HL-60/S4 (cell line): ENCODE measurements around the gene NR6A1.

ENCODE experiments used
- in situ Hi-C: fragments of 300-500 bp; cut with MboI; formaldehyde crosslinking; loops from 2 replicates; pipeline ENCODE4 v1.14.3; 2022; ENCODE audit warnings: low sequenced_read_pairs

The NR6A1 gene

DNA sequence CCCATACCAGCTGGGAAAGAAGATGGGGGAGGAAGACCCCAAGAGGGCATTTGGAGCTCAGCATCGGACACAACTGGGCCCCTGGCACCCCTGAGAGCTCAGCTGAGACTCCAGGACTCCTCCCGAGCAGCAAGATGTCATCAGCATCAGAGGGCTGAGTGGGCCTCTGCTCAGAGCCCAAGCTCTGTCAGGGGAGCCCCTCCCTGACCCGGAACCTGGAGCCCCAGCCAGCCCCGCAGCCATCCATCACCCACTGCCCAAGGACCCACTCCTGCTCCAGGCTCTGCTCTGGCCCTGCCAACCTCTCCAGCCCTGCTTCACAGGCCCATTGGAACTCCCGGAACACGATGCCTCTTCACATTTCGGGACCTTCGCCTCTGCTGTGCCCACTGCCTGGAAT, 273.7 kb downstream of the NR6A1 start:
- in situ Hi-C loops, result no loop called here

DNA sequence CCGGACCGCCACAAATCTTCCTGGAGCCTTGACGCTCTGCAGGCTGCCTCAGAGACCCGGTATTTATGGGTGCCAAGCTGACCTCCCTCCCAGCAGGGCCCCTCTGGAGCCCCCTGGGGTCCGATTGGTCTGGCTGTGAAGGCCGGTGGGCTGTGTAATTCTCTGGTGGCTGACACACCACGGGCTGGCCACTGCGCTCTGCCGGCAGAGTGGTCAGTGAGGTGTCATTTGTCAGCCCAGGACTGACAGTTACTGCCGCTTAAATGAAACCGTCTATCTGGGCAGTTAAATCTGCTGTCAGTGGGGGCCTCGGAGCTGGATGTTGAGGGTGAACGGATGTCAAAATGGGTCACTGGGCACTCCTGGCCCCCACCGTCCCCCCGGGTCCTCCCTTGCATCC, 274.6 kb downstream of the NR6A1 start:
- in situ Hi-C loops, result no loop called here

DNA sequence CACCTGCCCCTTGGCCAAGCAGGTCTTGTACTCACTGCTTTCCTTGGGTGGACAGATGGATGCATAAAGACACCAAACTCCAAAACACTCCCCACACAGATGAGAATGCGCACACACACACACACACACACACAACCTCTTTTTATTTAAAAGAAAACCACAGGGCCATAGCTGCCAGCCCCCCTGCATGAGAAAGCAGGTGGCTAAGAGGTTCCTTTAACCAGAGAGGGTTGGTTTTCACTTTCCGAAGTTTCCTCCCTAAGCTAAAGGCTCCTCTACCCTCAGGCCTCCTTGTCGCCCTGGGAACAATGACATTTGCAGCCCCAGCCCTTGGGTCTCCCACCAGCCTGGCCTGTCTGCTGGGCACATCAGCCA, 275.0 kb downstream of the NR6A1 start:
- in situ Hi-C loops, result no loop called here

DNA sequence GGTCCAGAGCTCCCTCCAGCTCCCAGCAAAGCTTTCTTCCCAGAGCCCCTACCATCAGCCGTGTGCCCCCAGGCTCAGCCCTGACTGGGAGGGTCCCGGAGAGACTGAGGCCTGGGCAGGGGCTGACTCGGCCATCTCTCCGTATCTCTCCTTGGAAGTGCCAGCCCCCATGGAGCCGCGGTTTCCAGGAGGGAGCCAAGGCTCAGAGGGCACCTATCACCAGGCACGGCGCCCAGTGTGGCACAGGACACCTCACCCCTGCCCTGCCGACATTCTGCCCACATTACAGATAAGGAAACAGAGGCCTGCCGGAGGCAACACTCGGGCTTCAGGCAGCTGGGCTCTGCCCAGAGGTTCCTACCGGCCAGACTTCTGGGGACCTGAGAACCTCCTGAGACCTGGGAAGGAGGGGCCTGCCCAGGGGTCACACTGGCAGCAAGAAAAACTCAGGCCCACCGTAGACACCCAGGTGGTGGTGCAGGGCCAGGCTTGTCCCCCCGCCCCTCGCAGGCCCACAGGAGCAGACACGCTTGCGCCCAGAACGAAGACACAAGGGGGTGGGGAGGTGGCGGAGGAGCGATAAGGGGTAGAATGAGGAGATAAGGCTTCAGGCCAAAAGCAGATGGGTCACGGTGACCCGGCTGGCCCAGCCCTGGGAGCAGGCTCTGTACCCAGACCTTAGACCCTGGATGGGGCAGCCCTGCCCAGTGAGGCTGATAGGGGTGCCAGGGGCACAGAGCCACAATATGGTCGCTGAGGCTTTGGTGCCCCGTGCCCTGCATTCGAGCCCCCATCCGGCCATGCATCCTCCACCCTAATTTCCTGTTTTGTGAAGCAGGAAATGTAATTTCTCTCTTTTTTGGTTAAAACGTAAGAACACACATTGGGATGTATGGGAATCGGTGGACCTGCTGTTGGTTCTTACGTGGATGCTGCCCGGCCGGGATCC, 275.7 kb downstream of the NR6A1 start:
- in situ Hi-C loops, result no loop called here

DNA sequence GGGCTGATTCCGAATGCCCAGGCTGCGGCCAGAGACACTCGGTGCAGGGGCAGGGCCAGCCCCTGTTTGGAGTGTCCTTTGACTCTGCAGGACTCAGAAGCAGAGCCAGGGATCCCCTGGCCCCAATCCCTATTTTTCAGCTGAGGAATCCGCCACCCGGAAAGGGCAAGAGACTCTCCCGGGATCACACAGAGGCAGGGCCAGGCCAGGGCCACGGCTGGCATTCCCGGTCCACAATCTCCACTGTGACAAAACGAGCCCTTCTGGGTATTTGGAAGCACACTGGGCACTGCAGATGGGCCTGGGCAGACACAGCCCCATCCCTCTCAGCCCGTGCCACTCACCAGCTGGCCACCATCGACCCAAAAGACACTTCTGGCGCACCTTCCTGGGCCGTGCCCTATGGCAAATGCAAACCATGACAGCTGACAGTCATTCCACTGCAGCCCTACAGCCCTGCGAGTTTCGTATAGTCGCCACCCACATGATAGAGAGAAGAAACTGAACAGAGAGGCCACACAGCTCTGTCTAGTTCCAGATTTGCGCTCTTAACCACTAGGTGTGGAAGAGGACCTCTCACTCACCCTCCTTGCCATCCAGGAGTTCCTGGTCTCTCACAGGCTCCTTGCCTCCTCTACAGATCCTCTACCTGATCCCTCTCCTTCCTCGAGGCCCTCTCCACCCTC, 277.2 kb downstream of the NR6A1 start:
- in situ Hi-C loops, result no loop called here

DNA sequence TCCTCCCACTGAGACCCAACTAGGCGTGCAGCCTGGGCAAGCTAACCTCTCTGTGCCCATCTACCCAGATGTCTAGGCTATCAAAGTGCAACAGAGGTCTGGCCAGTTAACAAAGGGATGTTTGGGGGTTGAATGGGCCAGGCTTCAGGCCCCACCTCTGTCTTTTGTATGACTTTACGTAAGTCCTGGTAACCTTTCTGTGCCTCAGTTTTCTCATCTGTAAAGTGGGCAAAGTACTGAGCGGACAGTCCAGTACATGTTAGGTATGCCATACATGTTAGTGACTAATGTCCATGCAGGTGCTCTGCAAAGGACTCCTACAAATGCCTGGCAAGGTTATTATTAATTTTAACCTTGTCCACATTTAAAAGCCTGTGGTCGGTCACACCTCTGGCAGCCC, 277.9 kb downstream of the NR6A1 start:
- in situ Hi-C loops, result no loop called here

DNA sequence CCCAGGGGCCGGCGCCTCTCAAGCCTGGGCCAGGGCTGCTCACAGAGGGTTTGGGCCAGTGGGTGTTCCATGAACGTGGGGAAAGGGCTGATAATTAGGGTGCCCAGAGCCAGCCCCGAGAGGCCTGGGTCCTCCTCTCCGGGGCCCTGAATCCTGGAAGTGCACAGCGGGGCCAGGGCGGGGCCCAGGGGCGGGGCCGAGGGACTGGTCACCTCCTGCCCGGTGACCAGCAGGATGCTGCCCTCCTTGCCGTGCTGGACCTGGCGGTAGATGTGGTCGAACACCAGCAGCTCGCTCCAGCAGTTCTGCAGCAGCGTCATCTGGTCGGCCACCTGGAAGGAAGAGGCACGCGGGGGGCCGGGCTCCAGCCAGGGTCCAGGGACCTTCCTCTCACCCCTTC, 278.3 kb downstream of the NR6A1 start:
- in situ Hi-C loops, result no loop called here

DNA sequence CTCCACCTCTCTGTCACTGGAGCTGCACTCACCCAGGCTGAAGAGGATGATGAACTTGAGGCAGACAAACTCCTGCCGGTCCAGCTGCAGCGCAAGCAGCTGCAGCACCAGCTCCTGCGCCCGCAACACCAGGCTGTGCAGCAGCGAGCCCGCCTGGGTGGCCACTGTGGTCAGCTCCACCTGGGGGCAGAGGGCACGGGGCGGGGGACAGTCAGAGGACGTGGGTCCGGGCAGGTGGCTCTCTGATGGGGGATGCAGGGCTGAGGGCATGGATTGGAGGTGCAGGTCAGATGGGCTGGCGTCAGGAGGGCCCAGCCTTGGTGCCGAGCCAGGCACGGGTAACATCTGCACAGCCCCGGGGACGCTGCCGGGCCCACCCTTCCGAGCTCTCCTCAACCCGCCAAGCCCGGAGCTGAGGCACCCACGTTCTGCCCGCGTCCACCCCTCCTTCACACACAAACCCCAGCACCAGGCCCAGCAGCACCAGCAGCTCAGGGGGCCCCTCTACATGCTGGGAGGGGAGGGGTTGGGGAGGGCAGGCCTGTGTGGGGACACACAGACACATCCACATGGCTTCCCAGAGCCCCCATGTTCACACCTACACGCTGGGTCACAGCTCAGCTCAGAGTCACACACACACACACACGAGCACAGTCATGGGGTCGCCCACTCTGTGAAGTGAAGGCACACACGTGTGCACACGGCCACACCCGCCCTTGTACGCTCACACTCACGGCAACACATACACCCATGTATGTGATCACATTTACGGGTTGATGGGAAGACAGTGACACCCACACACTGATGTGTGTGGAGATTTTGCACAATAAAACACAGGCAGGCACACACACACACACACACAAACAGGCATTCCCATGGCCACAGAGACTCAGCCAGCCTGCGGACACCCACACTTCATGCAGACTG, 279.8 kb downstream of the NR6A1 start:
- in situ Hi-C loops, result no loop called here

DNA sequence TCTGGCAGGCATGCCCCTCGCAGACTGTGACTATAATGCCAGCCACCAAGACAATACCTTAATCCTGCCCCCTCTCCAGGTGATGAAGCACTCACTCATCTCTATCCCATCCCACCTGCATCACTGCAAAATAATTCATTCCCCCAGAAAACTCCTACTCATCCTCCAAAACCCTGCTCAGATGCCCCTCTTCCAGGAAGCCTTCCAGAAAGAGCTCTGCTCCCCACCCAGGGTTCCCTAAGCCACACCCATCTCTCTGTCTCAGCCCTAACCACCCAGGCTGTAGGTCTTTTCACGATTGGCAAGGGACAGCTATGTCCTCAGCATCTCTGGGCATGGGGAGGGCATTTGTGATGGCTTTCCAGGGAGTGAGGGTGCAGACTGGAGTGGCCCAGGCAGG, 281.1 kb downstream of the NR6A1 start:
- in situ Hi-C loops, result no loop called here

DNA sequence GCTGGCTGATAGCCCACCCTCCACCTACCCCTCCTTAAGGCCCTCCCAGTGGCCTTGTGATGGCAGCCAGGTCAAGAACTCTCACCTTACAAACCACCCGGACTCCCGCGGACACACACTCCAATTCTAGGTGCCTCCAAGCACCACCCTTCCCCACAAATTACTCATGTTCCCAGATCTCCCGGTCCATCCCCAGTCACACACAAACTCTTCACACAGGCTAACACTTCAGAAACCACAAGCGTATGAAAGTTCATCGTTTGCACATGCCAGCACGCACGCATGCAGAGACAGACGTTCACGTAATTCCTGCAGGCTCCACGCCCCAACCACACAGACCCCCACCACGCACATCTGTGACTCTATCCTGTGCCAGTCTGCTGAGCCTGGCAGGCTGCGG, 281.9 kb downstream of the NR6A1 start:
- in situ Hi-C loops, result no loop called here

DNA sequence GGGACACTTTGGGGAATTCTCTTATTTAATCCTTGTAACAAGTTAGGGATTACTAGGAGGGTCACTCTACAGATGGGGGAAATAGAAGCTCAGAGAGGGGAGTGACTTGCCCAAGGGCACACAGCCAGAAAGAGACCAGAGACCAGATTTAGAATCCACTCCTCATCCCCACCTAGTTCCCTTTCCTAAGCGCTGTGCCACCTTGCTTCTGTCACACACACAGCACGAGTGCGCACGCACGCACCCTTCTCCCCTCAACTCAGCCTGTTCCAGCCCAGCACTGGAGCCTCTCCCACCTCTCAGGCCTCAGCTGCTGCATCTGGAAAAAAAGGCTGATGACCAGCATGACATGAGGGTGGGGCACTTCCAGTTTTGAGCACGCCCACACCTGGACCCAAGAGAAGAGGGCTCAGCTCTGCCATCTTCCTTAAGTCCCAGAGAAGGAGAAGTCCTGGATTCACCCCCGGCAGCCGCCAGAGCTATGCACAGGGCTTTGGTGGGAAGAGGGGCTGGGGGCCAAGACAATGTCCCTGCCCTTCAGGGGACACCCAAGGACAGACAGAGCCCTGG, 282.4 kb downstream of the NR6A1 start:
- in situ Hi-C loops, result no loop called here

DNA sequence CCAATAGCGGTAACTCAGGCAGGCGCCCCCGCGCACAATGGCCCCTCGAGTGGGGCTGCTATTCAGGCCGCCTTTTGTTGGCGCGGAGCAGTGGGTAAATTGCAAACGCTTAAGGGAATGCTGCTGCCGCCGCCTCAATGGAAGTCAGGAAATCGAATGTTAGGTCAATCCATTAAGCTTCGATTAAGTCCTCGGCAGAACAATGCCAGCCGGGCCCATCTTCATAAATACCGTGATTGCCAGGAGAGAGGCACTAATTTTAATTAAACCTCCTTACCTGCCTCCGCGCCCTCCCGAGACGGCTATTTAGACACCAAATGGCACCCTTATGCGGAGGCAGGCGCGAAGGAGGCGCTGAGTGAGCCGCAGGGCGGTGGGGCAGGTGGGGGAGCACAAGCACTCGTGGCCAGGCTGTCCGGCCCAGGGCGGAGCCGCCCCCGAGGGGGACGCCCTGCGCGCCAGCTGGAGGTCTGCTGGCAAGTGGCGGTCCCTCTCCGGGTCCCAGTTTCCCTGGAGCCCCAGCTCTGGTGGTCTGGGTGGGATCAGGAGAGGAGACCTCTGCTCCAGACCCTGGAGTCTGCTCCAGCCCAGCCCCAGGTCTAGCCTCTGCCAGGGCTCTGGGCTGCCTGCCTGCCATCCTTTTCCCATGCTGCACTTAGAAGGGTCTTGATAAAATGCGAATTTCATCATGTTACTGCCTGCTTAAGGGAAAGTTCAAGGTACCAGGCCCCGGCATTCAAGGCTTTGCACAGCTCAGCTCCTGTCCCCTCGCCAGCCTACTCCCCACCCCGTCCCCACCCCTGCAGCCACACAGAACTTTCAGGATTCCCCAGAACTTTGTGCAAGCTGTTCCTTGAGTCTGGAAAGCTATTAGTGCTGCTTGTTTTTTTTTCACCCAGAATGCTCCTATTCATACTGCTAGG, 283.6 kb downstream of the NR6A1 start:
- in situ Hi-C loops, result no loop called here

DNA sequence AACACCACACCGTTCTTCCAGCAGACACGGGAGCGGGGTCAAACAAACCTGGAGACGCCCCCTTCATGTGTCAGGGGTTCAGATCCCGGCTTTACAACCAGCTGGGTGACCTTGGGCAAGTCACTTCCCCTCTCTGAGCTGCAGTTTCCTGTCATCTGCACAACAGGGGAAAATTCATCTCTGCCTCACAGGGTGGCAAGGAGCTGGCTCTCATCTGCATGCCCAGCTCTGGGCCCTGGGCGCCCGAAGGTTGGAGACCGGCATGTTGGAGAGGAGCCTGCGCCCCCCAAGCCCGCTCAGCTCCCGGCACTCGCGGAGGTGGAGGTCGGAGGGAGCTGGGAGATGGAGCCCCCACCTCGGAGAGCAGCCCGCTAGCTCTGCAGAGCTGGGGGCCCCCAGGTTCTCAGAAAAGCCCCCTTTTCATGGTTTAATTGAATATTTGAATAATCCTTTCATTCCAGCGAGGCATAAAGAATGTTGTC, 284.3 kb downstream of the NR6A1 start:
- in situ Hi-C loops, result no loop called here

DNA sequence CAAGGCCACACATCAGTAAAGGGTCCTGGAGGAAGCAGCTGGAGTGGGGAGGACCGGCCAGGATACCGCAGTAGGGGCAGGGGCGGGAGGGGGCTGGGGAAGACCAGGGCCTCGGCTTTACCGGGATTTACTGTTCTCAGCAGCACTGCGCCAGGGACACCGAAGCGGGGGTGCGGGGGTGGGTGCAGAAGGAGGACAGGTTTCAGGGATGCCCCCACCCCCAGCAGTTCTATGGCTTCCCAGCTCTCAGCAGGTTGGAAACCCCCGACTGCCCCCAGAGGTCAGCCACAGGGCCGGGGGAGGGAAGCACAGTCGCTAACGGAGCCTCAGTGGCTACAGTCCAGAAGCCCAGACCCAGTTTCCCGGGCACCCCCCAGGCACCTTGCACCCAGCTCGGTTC, 285.2 kb downstream of the NR6A1 start:
- in situ Hi-C loops, result no loop called here

DNA sequence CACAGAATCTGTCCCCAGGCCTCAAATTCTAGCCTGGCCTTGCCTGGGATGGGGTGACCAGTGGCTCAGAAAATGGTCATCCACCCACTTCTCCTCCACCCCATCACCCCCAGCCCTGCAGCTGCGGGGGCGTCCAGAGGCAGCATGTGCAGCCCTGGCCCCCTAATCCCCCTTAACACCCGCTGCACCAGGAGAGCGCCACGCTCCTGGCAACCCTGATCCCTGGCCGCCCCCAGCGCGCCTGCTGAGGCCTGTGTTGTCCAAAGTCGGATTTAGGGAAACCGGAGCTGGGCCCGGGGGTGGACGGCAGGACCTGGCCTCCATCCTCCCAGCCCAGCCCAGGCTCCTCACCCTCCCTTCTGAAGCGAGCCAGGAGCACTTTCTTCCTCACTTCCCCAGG, 285.9 kb downstream of the NR6A1 start:
- in situ Hi-C loops, result no loop called here

DNA sequence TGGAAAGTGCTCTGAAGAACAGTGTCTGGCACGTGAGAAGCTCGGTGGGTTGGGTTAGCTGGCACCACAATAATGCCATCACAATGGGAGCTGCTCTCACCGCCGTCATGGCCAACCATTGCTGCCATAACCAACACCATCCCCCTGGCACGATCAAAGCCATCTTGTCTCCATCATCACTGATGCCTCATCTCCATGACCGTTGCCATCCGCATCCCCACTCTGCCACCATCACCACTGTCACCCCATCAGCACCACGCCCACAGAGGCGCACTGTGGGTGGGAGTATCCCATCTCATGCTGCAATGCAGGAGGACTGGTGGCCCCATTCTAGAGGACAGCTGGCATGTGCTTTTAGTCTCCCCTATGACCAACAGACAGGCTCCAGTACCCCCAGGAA, 287.6 kb downstream of the NR6A1 start:
- in situ Hi-C loops, result no loop called here

DNA sequence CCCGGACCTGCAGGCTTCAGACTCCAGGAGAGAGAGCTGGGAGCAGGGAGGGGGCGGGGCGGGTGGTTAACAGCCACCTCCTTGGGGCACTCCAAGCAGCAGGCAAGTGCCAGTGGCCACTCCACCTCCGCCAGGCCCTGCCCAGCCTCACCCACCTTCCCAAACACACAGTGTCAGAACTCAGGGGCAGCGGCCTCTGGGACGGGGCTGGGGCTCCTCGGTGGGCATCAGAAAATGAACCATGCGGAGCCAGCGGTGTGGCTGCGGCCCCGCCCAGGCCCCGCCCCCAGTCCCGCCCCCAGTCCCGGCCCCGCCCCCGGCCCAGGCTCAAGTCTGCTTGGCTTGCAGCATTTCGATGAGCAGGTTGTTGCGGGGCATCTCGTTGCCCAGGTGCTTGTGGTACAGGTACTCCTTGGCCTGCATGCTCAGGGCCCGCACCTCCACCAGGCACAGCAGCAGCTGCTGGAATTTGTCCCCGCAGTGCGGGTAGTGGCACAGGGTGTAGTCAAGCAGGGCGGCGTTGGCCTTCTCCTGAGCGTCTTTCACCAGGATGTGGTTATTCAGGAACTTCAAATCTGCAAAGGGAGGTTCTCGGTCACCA, 288.6 kb downstream of the NR6A1 start:
- in situ Hi-C loops, result no loop called here

DNA sequence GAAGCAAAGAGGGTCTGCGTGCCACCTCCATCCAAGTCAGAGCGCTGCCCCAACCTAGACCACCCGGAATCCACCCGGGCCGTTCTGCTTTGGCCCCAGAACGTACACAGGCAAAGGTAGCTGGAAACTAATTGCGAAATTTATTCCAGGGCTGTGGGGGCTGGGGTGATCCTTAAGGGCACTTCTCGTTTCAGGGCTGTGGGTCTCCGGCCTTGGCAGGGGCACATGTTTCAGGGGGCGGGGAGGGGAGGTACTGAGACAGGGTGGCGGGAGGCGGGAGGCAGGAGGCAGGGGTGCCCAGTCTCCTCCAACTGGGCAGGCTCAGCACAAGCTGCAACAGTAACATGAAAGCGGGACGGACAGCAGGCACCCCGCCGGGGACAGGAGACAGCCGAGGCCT, 290.0 kb downstream of the NR6A1 start:
- in situ Hi-C loops, result no loop called here

DNA sequence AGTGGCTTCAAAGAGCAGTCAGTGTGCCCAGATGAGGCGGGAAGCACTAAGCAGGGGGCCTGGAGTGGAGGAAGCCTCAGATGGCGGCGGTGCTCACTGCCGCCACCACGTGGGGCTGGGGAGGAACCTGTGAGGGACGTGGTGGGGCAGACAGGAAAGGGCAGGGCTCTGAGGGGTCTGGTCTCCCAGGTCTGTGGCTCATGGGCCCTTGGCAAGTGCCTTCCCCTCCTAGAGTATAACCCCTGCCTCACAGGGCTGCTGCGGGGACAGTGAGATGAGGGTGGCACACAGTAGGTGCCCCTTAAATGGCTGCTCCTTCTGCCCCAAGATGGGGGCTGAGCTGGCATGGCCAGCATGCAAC, 290.5 kb downstream of the NR6A1 start:
- in situ Hi-C loops, result no loop called here
